ENCODE measurements around the gene SHC3.

SHC3 gene

GRCh38 chr9:89049646-89050045 is 129.0 kb downstream of the SHC3 start:
- no peak for FAIRE-seq

GRCh38 chr9:89048616-89049015 is 130.0 kb downstream of the SHC3 start:
- no peak for FAIRE-seq

GRCh38 chr9:89047667-89048066 is 131.0 kb downstream of the SHC3 start:
- FAIRE-seq: no peak

- no peak for FAIRE-seq
Observed at GRCh38 chr9:89046832-89047231, 131.8 kb downstream of the SHC3 start.

GRCh38 chr9:89044881-89045280 is 133.7 kb downstream of the SHC3 start:
- no peak for FAIRE-seq

DNA sequence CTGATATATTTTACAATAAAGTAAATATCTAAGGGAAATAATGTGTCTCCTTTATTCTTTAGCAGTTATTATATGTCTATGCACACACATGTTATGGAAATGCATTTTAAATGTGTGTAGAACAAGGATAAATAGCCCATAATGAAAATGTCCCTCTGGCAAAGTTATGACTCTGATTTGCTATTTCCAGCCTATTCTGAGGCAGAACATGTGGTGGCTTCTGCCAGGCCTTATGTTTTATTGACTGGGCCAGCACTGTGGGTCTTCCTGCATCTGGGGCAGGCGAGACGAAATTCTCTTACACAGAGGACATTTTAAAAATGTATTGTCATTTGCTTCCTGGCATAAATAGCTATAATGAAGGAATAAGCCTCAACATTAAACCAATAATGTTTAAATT is 134.5 kb downstream of the SHC3 start:
- FAIRE-seq: no peak

- FAIRE-seq: no peak
Observed at GRCh38 chr9:89042984-89043383, 135.6 kb downstream of the SHC3 start.

GRCh38 chr9:89039664-89040063 is 139.0 kb downstream of the SHC3 start:
- no peak for FAIRE-seq

- no peak for FAIRE-seq
Observed at GRCh38 chr9:89039104-89039465, 139.5 kb downstream of the SHC3 start.

GRCh38 chr9:89038382-89039103 is 140.1 kb downstream of the SHC3 start:
- FAIRE-seq: no peak

DNA sequence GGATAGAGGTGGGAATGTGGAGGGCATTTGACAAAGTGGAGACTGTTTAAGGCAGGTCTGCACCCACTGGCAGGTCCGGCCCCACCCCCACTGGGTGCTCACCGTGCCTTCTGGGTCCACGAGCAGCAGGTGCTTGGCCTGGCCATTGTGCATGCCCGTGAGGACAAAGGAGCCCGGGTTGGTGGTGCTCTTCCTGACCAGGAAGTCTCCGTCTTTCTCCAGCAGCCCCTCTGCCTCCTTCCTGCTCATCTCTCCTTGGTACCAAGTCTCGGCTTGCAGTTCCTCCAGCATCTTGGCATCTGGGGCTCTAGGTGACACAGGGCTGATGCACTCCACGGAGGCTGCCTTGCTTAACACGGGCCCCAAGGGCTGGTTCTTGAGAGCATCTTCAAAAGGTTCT is 140.7 kb downstream of the SHC3 start:
- no peak for FAIRE-seq

DNA sequence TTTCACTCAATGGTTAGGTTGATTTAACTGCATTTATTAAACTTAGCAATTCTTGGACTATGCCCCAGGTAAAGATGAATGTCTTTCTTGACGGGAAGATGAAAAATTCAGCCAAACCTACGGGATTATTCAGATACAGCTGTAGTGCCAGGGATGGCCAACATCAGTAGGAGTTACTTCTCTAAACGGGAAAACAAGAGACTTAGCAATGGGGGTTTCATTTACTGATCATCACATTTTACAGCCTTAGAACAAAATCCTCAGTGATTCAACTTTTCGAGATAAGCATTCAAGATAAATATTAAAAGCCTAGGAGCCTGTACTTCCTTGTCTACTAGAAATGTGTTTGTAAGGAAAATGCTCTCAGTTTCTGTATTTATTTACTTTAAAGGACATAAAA is 141.3 kb downstream of the SHC3 start:
- FAIRE-seq: no peak

DNA sequence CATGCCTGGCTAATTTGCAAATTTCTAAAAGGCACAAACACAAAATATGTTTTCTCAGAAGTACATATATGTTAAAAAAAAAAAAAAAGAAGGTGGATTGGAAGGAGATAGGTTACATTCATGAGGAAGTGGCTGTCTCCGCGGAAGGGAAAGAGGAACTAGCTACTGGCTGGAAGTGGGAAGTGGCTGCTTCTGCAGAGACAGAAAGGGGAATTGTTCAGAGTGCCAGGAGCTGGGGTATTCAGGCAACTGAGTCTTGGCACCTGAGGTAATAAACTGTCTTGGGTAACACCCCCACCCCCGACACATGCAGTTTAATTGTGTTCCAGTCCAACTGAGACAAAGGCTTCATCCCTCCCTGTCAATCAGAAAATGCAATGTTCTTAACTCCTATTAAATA is 141.7 kb downstream of the SHC3 start:
- no peak for FAIRE-seq

- FAIRE-seq: no peak
Observed at GRCh38 chr9:89036383-89036782, 142.2 kb downstream of the SHC3 start.

DNA sequence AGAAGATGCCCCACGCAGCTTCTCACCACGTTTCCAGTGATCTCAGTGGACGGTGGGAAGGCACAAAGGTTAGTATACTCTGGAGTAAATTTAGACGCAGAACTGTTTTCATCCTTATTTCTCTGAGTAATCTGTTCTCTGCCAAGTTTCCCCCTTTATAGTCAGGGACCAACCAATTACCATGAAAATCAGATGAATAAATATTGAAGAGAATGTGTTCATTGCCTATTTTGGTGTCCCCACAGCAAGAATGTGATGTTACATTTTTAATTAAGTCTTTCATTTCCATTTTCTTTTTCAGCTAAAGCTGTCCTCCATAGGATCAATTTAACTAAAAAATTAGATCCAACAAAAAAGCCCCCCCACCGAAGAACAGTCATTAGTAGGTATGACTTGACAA is 146.0 kb downstream of the SHC3 start:
- no peak for FAIRE-seq

DNA sequence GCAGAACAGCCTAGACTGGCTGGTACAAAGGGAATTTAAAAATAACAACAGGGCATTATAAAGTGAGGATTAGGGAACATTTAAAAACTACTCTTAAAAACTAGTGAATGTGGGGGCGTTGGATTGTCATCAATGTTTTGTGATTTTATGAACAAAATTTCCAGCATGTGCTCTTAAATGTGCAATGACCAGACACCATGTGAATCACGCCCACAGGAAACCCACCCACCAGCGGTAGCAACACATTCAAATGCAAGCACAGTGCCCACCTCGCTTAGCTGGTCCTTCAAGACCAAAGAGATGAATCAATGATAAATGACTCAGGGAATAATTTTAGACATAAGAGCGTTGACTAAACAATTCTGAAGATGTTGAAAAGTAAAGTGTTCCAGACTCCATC is 146.4 kb downstream of the SHC3 start:
- no peak for FAIRE-seq

DNA sequence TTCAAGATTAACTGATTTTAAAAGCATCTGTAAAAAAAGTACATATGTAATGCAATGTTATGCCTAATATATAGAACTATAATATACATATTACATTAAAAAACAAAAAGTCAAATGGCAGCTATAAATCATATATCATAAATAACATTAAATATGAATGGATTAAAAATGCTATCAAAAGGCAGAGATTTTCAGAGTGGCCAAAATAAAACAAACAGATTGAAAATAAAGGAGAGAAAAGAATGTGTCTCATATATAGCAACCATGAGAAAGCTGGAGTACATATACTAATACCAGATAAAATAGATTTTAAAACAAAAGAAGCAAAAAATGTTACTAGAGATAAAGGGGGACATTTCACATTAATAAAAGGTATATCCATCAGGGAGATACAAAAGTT is 148.8 kb downstream of the SHC3 start:
- FAIRE-seq: no peak

DNA sequence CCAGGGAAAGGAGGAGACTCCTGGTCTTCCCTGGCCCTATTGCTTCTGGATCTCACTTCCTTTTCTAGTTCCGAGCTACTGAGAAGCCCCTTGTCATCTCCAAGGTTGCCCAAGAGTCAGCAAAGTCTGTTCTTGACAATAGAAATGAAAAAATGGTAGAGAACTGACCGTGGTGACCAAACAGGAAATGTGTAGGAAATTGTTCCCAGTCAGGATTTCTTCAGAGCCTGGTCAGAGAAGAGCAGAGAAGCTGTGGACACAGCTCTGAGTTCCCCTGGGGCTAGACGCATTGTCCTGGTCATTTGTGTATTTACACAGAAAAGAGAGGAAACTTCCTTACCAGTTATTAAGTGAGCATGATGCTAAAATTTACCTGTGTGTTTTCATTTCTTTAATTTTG is 151.7 kb downstream of the SHC3 start:
- FAIRE-seq: no peak

GRCh38 chr9:89025553-89025952 is 153.1 kb downstream of the SHC3 start:
- no peak for FAIRE-seq

- no peak for FAIRE-seq
Observed at GRCh38 chr9:89024727-89025126, 153.9 kb downstream of the SHC3 start.

GRCh38 chr9:89023740-89024139 is 154.9 kb downstream of the SHC3 start:
- FAIRE-seq: no peak

DNA sequence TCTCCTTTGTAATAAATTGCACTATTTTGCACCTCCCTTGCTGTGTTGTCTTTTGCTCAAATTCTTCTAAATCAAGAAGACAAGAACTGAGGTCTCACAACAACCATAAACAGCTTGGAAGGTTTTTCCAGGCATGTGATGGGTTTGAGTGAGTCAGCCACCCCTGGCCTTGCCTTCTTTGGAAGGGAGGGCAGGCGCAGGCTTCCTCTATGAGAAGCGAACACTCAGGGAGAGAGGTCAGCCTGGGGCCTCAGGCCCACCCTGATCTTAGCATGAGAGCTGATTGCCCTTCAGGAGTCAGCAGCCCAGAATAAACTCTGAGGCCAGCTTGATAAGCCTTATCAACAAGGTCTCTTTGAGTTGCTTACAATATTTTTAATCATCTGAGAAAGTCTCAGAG is 155.7 kb downstream of the SHC3 start:
- FAIRE-seq: peak; percentile 84

DNA sequence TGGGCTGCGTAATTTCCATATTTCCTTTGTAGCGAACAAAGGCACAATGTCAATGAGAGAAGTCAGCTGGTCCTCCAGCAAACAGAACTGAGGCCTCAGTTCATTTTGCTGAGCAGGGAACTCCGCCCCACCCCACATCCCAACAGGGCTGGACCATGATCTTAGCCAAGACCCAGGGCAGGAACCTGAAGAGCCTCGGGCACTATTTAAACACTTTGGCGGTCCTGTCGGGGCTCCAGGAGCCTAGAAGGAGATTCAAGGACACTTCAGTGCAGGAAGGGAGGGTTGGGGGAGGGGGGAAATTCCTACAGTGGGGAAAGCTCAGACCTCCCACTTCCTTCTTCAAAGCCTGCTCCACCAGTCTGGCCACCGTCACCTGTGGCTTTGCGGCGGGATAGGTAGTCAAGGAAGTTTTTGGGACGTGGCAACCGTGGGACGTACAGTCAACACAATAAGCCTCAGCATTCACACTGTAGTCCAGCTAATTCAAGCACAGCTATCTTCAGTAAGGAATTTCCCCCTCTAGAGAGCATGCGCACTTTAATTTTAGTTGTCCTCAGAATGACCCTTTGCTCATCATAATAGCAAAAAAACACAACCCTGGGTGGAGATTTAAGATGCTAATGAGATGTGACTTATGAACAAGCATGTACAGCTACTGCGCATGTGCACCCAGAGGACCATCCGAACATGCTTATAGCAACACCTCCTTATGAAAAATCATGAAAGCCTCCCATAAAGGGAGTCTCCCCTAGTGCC is 156.4 kb downstream of the SHC3 start:
- FAIRE-seq: peak; percentile 51

DNA sequence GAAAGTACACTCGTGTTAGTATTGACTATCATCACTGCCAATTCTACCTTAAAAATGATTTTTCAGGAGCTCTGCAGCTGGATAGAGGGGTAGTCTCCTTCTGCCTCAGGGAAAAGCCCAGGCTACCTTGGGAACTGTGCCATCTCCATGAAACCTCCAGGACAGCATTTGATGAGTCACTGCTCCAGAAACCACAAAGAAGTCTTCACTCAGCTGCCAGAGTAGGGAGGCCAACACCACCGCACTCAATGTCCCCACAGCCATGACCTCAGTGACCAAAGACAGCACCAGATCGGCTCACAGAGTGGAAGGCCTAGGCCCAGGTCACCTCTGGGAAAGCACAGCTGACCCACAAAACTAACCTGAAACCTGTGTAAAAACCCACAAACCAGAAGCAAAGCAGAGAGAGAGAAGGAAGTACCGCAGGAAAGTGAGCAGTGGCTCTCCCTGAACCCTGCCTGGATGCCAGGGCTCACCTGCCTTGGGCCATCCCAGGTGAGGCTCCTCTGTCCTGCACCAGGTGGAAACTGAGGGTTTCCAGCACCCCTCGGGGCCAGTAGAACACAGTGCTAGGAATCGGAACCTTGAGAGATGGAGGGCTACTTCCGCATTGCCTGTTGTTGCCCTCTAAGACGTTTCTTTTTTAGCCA is 157.3 kb downstream of the SHC3 start:
- FAIRE-seq: no peak
